GM13977 (cell line): ENCODE measurements around the gene PLVAP.
"Not testable (repeated sequence)": the region's sequence is repeated elsewhere in the genome, so short reads cannot be mapped to it uniquely, and the experiment has no call there.

Source experiments
- DNase-seq: peaks from one replicate; pipeline ENCODE4 v3.0.0; 2012; ENCODE audit warnings: low spot score
- in situ Hi-C: fragments of 300-500 bp; cut with MboI; formaldehyde crosslinking; loops from one replicate; pipeline ENCODE4 v1.12.0; 2022; ENCODE audit warnings: low sequenced_read_pairs, low pct_unique_long_range_greater_than_20kb, mixed read lengths, inconsistent platforms; ENCODE audit not compliant: unreplicated experiment
- TF ChIP-seq, protein P1 (sequence below): IDR thresholded peaks from 2 replicates; pipeline ENCODE4 v1.5.1; 2012; ENCODE audit warnings: mild to moderate bottlenecking, control low read depth; ENCODE audit not compliant: insufficient read depth; ENCODE audit errors: extremely low read depth, missing control alignments

Gene PLVAP

DNA sequence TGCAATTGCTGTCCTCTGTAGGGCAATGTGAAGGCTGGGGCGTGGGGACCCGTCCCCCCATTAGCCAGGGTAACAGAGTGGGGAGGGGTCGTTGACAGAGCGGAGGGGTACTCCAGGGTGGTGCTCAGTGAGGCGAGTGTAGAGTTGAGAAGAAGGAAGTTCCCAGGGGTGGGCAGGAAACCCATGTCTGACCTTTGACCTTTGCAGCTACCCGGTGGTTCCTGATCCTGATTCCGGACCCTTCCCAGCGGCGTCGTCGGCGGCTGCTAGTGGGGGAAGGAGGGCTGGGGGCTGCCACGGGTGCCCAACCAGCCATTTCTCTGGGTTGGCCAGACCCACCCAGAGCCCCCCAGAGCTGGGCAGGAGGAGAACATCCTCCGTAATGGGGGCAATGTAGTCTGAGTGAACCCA lies 2.1 kb upstream of the PLVAP start:
- DNase-seq: no peak
- TF ChIP-seq, protein P1, sequence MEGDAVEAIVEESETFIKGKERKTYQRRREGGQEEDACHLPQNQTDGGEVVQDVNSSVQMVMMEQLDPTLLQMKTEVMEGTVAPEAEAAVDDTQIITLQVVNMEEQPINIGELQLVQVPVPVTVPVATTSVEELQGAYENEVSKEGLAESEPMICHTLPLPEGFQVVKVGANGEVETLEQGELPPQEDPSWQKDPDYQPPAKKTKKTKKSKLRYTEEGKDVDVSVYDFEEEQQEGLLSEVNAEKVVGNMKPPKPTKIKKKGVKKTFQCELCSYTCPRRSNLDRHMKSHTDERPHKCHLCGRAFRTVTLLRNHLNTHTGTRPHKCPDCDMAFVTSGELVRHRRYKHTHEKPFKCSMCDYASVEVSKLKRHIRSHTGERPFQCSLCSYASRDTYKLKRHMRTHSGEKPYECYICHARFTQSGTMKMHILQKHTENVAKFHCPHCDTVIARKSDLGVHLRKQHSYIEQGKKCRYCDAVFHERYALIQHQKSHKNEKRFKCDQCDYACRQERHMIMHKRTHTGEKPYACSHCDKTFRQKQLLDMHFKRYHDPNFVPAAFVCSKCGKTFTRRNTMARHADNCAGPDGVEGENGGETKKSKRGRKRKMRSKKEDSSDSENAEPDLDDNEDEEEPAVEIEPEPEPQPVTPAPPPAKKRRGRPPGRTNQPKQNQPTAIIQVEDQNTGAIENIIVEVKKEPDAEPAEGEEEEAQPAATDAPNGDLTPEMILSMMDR: no peak
- in situ Hi-C loops: no loop called here

DNA sequence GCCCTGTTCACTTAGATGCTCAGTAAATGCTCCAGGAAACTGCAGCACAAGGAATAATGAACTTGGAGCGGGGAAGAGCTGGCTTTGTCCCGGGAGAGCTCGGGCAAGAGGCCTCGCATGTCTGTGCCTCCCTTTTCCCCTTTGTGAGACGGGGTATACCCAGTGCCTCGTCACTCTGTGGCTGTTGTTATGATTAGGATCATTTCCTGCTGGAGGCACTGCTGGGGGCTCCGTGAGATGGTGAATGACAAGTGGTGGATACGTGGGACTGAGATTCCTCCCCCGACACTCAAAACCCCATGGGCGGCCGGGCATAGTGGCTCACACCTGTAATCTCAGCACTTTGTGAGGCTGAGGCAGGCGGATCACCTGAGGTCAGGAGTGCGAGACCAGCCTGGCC lies 1.1 kb upstream of the PLVAP start:
- in situ Hi-C loops: no loop called here
- TF ChIP-seq, protein P1: no peak
- no peak for DNase-seq

DNA sequence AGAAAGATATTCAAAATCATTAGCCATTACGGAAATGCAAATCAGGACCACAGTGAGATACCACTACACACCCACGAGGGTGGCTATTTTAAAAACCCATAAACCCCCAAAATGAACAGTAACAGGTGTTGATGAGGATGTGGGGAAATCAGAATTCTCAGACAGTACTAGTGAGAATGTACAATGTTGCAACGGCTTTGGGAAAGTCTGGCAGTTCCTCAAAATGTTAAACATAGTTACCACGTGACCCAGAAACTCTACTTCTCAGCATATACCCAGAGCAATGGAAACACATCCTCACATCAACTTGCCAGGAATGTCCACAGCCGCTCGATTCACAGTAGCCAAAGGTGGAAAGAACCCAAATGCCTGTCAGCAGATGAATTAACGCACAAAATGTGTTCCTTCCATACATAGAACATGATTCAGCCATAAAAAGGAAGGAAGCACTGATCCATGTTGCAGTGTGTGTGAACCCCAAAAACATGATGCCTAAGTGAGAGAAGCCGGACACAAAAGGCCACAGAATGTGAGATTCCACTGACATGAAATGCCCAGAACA lies 7.0 kb downstream of the PLVAP start:
- TF ChIP-seq, protein P1: no peak
- in situ Hi-C loops: no loop called here
- peak; percentile 66 for DNase-seq

DNA sequence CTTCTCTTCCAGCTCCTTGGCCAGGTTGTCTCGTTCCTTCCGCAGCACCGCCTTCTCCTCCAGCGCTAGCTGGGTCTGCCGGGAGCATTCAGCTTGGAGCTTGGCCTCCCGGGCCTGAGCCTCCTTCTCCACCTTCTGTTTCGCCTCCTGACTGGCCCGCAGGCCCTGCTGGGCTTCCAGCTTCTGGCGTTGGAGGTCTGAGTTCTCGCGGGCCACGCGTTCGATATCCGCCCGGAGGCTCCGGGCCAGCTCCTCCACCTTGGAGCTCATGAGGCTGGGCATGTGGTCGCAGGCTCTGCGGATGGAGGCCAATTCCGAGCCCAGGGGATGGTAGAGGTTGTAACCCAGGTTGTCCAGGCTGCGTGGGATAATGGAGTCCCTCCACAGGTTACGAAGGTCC lies 11.8 kb downstream of the PLVAP start:
- in situ Hi-C loops: no loop called here
- DNase-seq: no peak
- TF ChIP-seq, protein P1: no peak

DNA sequence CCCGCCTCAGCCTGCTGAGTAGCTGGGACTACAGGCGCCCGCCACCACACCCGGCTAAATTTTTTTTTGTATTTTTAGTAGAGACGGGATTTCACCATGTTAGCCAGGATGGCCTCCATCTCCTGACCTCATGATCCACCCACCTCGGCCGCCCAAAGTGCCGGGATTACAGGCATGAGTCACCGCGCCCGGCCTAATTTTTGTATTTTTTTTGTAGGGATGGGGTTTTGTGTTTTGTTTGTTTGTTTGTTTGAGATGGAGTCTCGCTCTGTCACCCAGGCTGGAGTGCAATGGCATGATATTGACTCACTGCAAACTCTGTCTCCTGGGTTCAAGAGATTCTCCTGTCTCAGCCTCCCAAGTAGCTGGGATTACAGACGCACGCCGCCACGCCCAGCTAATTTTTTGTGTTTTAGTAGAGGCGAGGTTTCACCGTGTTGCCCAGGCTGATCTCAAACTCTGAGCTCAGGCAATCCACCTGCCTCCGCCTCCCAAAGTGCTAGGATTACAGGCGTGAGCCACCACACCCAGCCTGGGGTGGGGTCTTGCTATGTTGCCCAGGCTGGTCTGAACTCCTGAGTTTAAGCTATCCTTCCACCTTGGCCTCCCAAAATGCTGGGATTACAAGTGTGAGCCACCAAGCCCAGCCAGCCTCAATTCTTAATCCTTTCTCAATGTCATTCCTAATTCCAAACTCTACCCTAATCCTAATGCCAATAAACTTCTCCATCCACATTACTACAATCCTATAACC lies 13.1 kb downstream of the PLVAP start:
- in situ Hi-C loops: not testable (repeated sequence)

DNA sequence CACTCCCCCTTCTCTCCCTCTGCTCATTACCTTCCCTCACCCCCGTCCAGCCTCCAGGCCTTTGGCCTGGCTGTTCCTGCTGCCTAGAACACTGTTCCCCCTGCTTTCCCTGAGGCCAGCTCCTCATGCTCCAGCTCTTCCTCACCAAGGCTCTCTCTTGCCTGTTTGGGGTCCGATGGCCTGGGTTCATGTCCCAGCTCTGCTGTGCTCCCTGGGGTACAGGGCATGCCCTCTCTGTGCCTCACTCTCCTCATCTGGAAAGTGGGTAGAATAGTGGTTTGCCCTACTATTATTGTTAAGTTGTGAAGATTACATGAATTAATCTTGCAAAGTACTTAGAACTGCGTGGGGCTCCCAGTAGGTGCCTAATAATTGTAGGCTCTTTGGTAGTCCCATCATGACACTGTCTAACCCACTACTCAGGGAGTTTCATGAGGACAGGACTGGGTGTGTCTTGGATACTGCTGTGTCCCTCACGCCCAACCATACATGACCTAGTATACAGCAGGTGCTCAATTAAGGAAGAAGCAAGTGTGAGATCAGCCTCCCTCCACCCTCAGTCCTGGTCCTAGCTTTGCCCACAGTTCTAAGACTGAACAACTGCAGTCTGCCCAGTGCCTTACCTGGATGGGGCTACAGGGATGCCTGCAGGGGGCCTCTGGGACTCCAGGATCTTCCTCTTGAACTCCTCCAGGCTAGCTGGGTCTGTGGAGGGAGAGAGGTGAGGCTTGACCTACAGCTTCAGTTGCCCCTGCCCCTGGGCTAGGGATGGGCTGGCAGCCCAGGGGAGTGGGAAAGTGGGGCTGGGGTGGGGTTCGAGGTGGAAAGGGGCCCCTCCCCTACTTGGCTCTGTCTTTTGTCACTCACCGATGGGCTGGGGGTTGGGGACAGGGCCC lies 17.0 kb downstream of the PLVAP start:
- in situ Hi-C loops: no loop called here

More for the DNA sequence above, 13.1 kb downstream of the PLVAP start:
- DNase-seq: not testable (repeated sequence)

More for the DNA sequence above, 17.0 kb downstream of the PLVAP start:
- TF ChIP-seq, protein P1: no peak
- no peak for DNase-seq
